GM18526 (cell line): ENCODE results near the gene SLC26A2.

Source experiments
- POLR2A ChIP-seq: IDR thresholded peaks from 3 replicates; pipeline ENCODE4 v1.6.1; 2011; ENCODE audit not compliant: insufficient read length; ENCODE audit errors: extremely low read depth

The SLC26A2 gene

DNA sequence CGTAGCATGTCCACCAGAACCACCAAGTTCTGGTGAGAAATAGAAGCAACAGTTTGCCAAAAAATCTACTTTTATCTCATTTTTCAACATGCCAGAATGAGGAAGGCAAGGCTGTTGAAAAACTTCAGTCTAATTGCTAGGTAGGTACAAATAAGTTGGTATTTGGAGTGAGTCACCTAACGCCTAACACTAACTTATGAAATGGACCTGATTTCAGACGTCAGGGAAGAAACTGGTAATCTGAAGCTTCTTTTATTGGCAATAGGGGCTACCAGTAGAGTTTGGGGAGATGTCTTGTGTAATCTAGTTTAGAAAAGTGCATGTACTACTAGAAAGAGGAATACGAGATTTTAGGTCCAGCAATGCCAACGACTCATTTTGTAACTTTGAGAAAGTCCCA, 11.6 kb upstream of the SLC26A2 start:
- no peak for TF ChIP-seq POLR2A

DNA sequence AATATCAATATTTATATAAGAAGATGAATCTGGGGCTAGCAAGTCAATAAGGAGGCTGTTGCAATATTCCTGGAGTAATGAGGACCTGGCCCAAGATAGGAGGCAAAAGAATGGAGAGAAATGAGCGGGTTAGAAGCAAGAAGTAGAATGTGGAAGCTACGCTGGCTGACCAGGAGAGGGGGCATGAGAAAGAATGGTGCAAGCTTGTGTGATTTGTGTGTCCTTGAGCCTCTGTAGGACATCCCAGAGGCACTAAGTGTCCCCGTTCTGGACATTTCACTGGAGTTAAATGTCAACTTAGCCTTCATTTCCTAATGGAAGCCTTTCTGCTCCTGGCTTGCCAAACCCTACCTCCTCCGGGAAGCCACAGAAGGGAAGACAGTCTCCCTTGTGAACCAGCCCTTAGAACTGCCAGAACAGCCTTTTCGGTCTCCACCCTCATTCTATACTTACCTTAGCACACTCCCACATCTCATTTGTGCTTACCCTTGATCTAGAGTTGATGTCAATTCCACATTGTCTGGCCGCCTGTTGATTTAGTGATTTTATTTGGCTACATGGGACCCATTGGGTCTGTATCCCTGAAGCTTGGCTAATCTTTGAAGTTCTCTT, 9.3 kb upstream of the SLC26A2 start:
- no peak for TF ChIP-seq POLR2A

DNA sequence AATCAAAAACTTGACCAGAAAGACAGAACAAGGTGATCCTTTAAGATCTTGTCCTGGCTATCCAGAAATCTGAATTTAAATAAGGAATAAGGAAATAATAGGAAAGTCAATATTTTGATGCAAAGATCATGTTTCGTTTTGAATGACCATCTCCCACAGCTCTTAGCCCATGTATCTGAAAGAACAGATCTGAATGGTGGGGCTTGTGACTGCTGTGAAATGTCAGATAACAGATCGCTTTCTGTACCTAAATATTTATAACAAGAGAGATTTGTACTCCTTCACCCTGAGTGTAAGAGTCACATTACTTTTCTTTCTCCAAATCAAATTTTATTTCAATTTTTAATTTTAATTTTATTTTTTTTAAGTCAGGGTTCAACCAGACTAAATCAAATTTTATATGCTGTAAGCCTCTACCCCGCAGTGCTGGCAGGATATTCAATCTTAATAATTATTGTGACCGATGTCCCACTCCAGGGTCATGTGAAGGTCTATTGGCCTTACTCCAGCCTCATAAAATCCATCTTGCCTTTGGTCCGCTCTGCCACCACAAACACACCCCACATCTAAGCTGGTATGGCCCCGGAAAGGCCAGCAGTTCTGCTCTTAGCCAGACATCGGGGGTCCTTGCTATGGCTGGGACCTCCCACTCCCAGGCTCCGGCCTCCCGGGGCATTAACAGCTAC, 7.0 kb upstream of the SLC26A2 start:
- TF ChIP-seq POLR2A: no peak

DNA sequence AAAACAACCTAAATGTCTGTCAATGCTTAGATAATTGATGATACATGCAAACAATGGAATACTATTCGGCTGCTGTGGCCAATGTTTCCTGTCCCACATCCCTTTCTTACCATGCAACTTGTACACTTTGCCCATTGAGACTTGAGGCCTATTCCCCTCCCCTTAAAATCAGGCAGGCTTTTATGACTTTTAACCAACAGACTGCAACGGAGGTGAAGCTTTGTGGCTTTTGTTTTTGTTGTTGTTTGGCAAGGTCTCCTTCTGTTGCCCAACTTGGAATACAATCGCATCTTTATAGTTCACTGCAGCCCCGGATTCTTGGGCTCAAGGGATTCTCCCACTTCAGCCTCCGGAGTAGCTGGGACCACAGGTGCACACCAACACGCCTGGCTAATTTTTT, 5.8 kb upstream of the SLC26A2 start:
- TF ChIP-seq POLR2A: no peak

DNA sequence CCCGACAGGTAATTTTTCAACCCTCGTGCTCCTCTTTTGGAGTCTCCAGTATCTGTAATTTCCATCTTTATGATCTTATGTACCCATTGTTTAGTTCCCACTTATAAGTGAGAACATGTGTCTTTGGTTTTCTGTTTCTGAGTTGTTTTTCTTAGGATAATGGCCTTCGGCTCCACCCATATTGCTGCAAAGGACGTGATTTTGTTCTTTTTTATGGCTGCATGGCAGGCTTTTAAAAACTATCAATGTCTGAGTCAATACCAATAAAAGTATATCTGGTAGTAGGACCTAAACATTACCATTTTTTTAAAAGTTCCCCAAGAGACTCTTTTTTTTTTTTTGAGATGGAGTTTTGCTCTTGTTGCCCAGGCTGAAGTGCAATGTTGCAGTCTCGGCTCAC, 3.9 kb upstream of the SLC26A2 start:
- TF ChIP-seq POLR2A: no peak

DNA sequence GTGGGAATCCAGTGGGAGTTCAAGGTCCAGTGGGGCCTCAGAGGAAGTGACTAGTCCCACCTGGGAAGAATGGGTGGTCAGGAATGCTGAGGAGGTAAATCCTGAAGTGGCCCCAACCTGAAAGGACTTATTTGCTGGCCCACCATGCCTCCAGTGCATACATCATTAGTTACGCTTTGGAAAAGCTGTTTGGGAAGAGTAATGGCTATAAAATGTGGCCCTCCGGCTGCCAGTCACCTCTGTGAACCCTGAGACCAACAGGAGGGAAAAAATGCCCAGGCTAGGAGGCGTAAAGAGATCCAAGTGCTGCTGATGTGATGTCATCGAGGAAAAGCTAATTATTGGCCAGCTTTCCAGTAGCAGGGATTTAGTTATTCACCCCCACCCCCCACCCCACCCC, 2.7 kb upstream of the SLC26A2 start:
- no peak for TF ChIP-seq POLR2A

DNA sequence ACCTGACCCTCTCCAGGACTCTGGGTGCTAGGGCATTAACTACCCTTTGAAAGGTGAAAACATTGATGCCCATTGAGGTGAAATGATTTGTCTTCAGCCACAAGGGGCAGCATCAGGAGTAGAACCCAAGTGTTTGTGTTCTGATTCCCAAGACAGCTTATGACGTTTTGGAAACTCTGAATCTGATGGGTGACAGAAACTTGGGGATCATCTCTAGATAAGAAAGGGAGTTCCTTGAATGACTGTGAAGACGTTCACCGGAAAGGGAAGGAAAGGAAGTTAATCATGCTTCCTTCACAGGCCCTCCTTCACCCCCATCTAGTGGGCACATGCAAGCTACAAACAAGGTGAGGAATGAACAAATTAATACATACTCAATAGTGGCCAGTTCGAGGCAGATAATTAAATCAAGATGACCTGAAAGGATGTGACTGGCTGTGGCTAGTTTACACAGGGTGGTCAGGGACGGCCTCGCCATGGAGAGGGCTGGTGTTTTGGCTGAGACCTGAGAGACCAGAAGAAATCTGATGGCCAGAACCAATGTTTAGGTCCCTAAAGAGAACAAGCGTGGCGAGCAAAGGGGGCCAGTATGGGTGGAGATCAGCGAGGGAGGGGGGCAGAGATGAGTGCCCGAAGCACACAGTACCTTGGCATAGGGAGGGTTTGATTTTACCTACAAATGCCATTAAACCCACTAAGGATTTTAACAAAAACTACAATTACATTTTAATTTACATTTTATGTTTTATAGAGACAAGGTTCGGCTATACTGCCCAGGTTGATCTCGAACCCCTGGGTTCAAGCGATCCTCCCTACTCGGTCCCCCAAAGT, 937 bp upstream of the SLC26A2 start:
- TF ChIP-seq POLR2A: no peak

DNA sequence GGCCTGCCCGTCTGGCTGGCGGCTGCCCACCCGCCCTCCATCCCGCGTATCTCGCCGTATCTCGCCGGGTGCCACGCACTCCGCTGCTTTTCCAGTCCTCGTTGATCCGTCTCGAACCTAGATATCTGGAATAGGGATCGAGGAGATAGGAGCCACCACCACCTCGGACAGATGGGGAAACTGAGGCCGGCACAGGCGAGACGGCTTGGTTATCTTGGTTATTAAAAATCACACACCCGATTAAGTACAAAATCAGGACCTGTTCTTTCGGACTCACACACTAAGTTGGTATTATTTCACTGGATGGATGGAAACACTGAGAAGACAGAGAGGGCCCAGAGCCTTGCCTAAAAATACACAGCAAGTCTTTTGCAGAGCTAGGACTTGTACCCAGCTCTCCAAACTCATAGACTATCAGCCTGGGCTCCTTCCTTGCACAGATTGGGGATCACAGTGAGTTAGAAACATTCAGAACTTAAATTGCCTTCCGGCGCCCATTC, 678 bp downstream of the SLC26A2 start:
- no peak for TF ChIP-seq POLR2A

DNA sequence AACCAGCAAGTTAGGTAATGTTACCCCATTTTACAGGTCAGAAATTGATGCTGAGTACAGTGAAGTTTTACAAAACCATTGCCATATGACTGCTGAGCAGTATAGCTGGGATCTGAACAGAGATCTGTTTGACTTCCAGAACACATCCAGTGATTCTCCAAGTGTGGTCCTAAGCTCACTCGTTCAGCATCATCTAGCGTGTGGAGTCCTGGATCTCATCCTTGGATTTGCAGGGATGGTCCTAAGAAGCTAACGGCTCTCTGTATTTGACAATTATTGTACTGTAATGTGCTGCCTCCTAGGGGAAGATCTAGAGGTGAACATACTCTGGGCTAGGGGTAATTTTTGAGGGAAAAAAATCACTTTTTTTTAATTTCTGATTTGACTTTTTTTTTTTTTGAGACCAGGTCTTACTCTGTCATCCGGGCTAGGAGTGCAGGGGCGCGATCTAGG, 1.4 kb downstream of the SLC26A2 start:
- no peak for TF ChIP-seq POLR2A

DNA sequence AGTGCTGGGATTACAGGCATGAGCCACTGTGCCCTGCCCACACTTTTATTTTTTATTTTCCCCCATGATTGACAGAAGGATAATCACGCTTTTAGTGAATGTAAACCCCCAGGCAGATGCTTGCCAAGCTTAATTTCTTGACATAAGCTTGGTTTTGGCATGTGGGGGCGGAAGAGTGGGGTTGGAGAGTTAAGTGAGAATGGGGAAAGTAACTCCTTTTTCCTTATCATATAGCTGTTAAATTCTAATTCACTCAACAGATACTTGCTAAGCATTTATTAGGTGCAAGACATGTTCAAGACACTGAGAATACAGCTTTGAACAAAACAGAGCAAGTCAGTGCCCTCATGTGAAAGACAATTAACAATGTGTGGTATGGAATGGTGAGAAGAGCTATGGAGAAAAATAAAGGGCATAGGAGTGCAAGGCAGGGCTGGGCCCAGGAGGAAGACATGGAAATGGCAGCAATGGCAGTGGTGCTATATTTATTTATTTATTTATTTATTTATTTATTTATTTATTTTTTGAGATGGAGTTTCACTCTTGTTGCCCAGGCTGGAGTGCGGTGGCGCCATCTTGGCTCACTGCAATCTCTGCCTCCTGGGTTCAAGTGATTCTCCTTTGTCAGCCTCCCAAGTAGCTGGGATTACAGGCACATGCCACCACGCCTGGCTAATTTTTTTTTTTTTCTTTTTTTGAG, 2.2 kb downstream of the SLC26A2 start:
- TF ChIP-seq POLR2A: no peak

DNA sequence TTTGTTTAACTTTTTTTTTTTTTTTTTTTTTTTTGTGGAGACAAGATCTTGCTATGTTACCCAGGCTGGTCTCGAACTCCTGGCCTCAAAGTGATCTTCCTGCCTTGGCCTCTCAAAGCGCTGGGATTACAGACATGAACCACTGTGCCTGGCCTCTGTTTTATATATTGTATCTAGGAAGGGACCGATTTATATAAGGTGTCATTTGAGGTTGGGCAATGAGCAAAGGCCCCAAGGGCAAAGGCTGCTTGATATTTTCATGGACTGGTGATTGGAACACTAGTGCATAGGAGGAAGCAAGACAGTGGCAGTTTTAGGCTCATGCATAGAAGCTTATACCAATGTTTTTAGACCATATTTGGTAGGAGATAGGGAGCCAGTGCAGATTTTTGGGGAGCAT, 3.2 kb downstream of the SLC26A2 start:
- no peak for TF ChIP-seq POLR2A

DNA sequence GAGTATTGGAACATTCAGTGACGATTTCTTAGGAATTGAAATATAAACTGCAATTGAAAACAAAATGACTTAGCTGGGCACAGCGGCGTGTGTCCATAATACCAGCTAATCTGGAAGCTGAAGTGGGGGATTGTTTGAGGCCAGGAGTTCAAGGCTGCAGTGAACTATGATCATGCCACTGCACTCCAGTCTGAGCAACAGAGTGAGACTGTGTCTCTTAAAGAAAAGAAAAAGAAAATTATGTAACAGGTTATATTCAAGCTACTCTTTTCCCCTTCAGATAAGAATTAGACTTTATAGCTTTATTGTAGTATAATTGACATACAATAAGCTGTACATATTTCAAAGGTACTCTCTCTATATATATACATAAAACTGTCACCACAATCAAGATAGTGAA, 6.4 kb downstream of the SLC26A2 start:
- TF ChIP-seq POLR2A: no peak

DNA sequence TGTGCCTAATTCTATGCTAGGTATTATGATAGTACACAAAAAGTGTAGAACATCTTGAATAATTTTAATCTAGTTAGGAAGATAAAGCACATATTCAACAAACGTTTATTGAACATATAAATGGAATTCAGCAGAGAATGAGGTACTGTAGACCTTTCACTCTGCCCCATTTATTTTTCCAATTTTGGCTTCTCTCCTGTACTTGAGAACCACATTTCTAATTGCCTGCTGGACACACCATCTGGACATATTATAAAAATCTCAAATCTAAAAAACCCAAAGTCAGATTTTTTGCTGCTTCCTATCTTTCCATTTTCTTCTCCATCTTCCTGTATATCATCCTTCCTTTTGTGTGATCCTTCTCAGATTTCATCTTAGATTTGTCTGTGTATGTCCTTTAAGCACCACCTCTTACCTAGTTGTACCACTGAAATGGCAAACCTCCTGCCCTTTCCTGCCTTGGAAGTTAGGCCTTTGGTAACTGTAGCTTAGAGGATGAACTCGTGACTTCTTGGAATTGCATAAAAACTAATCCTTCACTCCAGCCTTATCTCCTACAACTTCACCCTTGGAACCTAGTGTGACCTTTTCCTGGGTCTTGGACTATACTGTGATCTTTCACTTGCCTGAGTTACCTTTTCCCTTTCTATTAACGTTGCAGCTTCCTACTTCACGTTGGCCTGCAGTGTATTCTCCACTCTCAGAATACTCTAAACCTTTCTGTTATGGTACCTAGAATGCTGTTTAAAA, 8.8 kb downstream of the SLC26A2 start:
- no peak for TF ChIP-seq POLR2A

DNA sequence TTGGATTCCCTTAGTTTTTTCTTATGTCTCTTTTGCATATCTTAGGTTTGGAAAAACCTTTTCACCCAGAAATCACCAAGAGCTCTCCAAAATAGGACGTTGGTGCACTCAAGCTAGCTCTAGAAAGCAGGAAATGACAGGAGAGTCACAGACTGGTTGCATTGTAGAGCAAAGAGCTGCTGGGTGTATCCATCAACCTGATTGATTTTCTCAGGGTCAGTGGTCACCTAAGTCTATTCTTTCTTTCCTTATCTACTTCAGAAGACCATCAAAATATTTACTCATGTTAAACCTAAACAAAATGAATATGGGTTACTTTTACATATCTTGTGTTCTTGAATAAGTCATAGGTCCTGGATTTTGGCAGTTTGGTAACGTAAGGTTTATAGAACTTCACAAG, 14.9 kb downstream of the SLC26A2 start:
- TF ChIP-seq POLR2A: no peak

DNA sequence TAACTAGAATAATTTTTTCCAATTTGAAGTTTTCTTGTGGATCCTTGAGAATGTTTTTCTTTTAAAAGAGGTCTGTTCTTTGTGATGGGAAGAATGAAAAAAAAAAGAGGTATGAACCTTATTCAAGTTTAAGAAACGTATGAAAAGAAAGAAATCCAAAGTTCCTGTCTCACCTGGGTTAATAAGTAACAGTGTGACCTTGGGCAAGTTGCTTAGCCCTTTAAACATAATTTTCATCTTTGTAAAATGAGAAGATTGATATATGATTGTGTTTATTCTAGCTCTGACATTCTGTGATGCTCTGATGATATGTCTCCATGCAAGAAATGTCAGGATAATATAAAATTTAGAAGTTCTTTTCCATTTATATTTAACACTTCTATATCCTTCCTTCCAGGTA, 19.3 kb downstream of the SLC26A2 start:
- TF ChIP-seq POLR2A: no peak
